Neural crest cell (in vitro differentiated cells): ENCODE data around the gene RAMP1. TPM values are rescaled to one million over a fixed set of nuclear protein-coding genes. Genes with fewer than 3 reads are reported as not detected.

ENCODE experiments used
- DNase-seq: peaks from one replicate; pipeline ENCODE4 v3.0.0; 2021; ENCODE audit warnings: low read depth, mixed read lengths, low spot score
- H3K27ac Mint-ChIP-seq: one replicate; pipeline ENCODE4 v1.8.0; 2021; ENCODE audit warnings: mild to moderate bottlenecking, mixed read lengths; ENCODE audit not compliant: unreplicated experiment
- H3K27me3 Mint-ChIP-seq: 2 replicates; pipeline ENCODE4 v1.8.0; 2021; ENCODE audit warnings: low read depth, mild to moderate bottlenecking, mixed read lengths
- H3K36me3 Mint-ChIP-seq: 2 replicates; pipeline ENCODE4 v1.8.0; 2021; ENCODE audit warnings: low read depth, mild to moderate bottlenecking, mixed read lengths
- H3K4me1 Mint-ChIP-seq: 2 replicates; pipeline ENCODE4 v1.8.0; 2021; ENCODE audit warnings: mixed read lengths
- H3K4me3 Mint-ChIP-seq: one replicate; pipeline ENCODE4 v1.8.0; 2021; ENCODE audit warnings: mild to moderate bottlenecking, mixed read lengths
- H3K9me3 Mint-ChIP-seq: 2 replicates; pipeline ENCODE4 v1.8.0; 2021; ENCODE audit warnings: mixed read lengths
- total RNA-seq: library from RNA; stranded (reverse); gene quantifications from 2 replicates; pipeline ENCODE4 v1.2.1, GENCODE V29; 2021
- TF ChIP-seq, protein P1 (sequence below): fragments of 200-600 bp; sonication (generic); conservative IDR thresholded peaks from 2 replicates; pipeline ENCODE4 v1.5.0; 2021; ENCODE audit warnings: antibody characterized with exemption, mild to moderate bottlenecking

Gene RAMP1
- total RNA-seq, 1 donor from 2014 or later = 0.58 TPM

DNA sequence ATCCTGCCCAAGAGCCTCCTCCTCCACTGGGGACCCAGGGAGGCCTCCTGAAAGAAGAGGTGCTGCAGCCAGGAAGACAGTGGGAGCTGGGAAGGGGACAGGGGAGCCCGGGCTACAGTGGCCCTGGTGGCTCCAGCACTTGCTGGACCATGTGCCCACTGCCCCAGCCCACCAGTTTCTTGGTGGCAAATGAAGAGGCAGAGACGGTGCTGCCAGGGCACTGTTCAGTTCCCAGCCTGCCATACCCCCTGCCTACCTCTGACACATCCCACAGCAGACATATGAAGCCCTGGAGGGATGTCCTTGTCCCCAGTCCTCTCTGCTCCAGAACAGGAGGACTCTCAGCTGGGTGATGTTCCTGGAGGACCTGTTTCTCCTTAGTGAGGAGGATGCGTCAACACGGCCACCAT is 3.7 kb downstream of the RAMP1 start:
- no peaks in the 10 kb centered on the region for H3K9me3 Mint-ChIP-seq
- H3K27me3 Mint-ChIP-seq = peaks cover 44% of the 10 kb centered on the region
- H3K4me3 Mint-ChIP-seq = no peak overlapping the region
- no peaks in the 10 kb centered on the region for H3K36me3 Mint-ChIP-seq
- H3K4me1 Mint-ChIP-seq = peaks cover 46% of the 10 kb centered on the region
- DNase-seq = no peak
- TF ChIP-seq, protein P1, sequence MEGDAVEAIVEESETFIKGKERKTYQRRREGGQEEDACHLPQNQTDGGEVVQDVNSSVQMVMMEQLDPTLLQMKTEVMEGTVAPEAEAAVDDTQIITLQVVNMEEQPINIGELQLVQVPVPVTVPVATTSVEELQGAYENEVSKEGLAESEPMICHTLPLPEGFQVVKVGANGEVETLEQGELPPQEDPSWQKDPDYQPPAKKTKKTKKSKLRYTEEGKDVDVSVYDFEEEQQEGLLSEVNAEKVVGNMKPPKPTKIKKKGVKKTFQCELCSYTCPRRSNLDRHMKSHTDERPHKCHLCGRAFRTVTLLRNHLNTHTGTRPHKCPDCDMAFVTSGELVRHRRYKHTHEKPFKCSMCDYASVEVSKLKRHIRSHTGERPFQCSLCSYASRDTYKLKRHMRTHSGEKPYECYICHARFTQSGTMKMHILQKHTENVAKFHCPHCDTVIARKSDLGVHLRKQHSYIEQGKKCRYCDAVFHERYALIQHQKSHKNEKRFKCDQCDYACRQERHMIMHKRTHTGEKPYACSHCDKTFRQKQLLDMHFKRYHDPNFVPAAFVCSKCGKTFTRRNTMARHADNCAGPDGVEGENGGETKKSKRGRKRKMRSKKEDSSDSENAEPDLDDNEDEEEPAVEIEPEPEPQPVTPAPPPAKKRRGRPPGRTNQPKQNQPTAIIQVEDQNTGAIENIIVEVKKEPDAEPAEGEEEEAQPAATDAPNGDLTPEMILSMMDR = no peak
- H3K27ac Mint-ChIP-seq = no peak overlapping the region

DNA sequence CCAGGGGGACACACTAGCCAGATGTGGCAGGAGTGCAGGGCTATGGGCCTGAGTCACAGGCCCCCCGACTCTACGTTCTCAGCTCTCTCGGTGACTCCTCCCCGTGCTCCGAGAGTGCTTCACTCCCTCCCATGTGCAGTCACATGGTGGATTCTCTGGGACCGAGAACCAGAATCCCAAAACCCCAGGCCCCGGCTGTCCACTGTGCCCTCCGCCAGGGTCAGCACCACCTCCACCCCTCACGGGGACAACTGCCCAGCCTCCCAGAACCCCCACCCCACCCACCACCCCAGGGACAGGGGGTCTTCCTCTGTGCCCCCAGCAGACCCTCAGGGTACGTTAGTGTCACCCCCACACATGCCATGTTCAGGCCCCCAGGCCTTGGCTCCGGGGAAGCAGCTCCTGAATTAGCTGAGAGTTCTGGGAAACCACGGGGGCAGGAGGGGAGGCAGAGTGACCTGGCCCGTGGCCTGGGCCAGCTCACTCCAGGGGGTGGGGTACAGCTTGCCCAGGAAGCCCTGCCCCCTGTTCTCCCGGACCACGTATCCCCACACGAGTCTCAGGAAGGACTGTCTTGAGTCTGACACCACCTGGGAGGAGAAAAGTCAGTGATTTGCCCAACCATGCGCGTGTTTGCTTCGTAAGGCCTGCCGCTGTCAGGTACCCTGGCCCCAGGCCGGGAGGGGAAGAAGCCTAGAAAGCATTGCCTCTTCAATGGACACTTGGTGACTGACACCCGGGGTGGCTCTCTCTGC is 4.4 kb downstream of the RAMP1 start:
- no peak overlapping the region for H3K27ac Mint-ChIP-seq
- H3K4me3 Mint-ChIP-seq = no peak overlapping the region
- peaks cover 39% of the 10 kb centered on the region for H3K4me1 Mint-ChIP-seq

DNA sequence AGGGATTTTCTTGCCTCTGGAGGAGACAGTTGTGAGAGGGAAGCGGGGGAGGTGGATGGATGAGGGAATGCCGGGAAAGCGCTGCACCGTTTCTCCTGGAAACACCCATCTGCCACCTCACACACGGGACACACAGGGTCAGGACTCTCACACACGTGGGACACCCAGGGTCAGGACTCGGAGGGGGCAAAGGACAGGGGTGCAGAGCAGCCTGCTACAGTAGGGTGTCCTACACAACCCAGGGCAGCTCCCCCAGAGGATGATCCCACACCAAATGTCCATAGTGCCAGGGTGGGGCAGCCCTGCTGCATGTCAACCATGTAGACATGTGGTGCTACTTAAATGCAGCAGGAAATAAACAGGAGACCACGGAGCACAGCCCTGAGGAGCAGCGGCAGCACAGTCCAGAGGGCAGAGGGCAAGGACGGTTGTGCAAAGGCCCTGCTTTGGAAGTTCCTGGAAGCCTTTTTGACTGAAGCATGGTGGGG is 5.1 kb downstream of the RAMP1 start:
- H3K4me1 Mint-ChIP-seq = peaks cover 36% of the 10 kb centered on the region
- TF ChIP-seq, protein P1 = no peak
- no peak for DNase-seq
- no peaks in the 10 kb centered on the region for H3K9me3 Mint-ChIP-seq
- peaks cover 33% of the 10 kb centered on the region for H3K27me3 Mint-ChIP-seq
- H3K4me3 Mint-ChIP-seq = no peak overlapping the region
- H3K27ac Mint-ChIP-seq = no peak overlapping the region
- H3K36me3 Mint-ChIP-seq = no peaks in the 10 kb centered on the region

More for the DNA sequence above, 4.4 kb downstream of the RAMP1 start:
- Mint-ChIP-seq H3K36me3 (no peaks in the 10 kb centered on the region), H3K9me3 (no peaks in the 10 kb centered on the region), H3K27me3 (peaks cover 37% of the 10 kb centered on the region)
- DNase-seq = no peak
- TF ChIP-seq, protein P1 = no peak

DNA sequence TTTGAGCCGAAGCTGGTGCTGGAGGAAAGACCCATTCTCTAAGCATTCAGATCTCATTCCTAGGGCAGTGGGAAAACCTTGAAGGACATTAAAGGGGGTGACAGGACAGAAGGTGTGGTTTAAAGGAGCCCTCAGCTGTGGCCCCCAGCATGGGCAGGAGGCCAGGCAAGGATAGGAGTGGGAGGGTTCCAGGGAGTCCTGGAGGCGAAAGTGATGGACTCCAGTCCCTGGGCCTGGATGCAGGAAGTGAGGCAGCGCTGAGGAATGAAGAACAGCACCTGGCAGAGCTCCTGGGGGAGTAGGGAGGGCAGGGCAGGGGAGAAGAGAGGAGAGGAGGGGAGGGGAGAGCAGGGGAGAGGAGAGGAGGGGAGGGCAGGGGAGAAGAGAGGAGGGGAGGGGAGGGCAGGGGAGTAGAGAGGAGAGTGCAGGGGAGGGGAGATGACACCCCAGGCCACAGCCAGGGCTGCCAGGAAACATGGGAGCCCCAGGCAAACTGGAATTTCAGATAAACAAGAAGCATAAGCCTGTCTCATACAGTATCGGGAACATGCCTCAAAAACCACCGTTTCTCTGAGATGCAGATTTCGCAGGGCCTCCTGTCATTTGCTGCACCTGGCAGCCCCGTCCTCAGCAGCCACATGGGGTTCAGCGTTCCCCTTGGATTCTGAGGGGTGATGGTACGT is 5.7 kb downstream of the RAMP1 start:
- no peaks in the 10 kb centered on the region for H3K36me3 Mint-ChIP-seq
- H3K9me3 Mint-ChIP-seq = no peaks in the 10 kb centered on the region
- TF ChIP-seq, protein P1 = no peak
- H3K27ac Mint-ChIP-seq = no peak overlapping the region
- peaks cover 33% of the 10 kb centered on the region for H3K4me1 Mint-ChIP-seq
- H3K27me3 Mint-ChIP-seq = peaks cover 29% of the 10 kb centered on the region
- DNase-seq = no peak
- no peak overlapping the region for H3K4me3 Mint-ChIP-seq

DNA sequence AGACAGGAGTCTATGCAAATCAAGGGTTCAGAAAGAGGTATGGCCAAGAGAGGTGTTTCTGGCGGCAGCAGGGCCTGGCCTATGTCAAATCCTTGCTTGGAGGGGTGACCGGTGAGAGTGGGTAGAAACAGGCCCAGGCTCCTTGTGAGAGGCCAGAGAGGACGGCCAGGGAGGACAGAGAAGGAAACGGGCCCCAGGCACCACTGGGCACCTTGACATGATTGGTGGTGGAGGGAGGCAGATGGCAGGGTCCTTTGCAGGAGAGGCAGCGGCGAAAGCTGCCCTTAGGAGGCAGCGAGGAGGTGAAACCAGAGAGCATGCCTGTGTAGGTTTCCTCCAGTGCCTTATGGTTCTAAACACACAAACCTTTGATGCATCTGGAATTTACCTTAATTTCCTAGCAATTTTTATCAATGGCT is 6.2 kb downstream of the RAMP1 start:
- no peaks in the 10 kb centered on the region for H3K36me3 Mint-ChIP-seq
- TF ChIP-seq, protein P1 = no peak
- H3K4me1 Mint-ChIP-seq = peaks cover 28% of the 10 kb centered on the region
- no peak overlapping the region for H3K27ac Mint-ChIP-seq
- no peaks in the 10 kb centered on the region for H3K9me3 Mint-ChIP-seq
- peaks cover 24% of the 10 kb centered on the region for H3K27me3 Mint-ChIP-seq
- no peak overlapping the region for H3K4me3 Mint-ChIP-seq
- DNase-seq = no peak
